ENCODE results near the gene ZNF611.
"Not testable (repeated sequence)": the region's sequence is repeated elsewhere in the genome, so short reads cannot be mapped to it uniquely, and the experiment has no call there.

The ZNF611 gene

DNA sequence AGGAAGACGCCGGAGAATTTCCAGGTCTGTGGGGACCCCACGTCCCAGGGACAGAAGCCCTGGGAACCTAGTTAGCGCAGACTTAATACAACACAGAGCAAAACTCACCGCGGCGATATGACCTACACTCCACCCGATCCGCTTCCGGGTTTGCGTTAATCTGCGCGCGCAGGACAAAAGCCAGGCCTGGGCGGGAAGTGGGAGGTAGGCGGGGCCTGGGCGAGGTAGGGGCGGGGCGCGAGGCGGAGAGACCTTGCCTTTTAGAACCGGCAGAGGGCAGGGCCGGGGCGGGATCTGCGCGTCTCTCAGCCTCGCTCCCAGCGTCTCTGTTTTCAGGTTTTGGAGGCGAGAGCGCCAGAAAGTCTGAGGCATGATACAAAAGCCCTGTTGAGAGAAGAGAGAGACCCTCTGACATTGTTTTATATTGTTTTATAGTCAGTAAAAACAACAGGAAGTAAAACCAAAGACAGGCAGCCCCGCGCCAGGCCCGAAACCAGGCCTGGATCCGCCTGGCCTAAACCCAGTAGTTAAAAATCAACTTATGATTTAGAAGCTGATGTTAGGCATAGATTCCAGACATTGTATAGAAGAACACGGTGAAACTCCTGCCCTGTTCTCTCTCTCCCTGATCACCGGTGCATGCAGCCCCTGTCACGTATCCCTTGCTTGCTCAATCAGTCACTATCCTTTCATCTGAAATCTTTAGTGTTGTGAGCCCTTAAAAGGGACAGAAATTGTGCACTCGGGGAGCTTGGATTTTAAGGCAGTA lies at the start of gene ZNF611:
ZNF611 (minus strand) TSS at position 152 of the 769 bp plus-strand sequence. CDS start 19,150 bp downstream, outside the sequence.
- DNase-seq = peak; percentile 92

DNA sequence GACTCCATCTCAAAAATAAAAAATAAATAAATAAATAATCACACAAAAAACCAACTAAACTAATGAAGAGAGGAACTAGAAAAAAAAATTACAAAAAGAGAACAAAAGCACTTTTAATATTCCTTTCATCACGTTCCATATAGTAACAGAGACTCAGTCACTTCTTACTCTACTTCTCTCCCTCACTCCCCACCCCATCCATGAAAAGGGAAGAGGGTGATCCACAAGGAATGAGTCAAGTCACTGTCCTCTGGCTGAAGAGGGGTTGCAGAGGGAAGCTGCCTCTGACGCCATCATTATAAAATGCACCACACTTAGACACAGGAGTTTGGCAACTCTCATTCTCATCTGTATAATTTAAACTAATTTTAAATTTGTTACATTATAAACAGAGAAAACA lies 48.0 kb upstream of the ZNF611 start:
- not testable (repeated sequence) for DNase-seq

DNA sequence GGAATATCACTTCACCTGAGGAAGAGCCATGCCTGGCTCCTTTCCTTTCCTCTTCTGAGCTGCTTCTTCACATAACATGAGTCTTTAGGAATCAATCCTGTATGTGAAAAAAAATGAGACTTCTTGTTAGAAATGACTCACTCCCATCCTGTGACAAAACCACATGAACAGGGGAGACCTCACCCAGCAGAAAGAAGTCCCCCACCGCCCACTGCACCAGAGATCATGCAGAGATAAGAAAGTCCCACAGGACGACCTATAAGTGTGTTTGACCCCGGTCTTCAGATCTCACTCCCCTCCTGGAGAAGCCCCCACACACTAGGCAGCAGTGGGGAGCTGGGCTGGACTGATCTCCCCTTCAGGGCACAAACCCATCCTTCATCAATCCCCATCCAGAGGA lies 44.0 kb upstream of the ZNF611 start:
- no peak for DNase-seq

DNA sequence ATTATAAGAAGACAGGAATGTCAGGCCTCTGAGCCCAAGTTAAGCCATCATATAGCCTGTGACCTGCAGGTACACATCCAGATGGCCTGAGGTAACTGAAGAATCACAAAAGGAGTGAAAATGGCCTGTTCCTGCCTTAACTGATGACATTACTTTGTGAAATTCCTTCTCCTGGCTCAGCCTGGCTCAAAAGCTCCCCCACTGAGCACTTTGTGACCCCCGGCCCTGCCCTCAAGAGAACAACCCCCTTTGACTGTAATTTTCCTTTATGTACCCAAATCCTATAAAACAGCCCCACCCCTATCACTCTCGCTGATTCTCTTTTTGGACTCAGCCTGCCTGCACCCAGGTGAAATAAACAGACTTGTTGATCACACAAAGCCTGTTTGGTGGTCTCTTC lies 21.6 kb upstream of the ZNF611 start:
- not testable (repeated sequence) for DNase-seq

DNA sequence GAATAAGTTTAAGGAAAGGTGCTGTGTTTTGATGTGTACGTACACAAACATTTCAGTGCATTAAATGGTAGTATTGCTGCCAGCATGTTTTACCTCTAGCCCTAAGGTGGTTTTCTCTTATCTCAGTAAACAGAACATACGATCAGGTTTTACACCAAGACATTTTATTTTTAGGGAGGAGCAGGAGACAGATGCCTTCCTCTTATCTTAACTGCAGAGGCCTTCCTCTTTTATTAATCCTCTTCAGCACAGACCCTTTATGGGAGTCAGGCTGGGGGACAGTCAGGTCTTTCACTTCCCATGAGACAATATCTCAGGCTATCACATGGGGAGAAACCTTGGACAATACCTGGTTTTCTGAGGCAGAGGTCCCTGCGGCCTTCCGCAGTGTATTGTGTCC lies 14.9 kb upstream of the ZNF611 start:
- DNase-seq = no peak

DNA sequence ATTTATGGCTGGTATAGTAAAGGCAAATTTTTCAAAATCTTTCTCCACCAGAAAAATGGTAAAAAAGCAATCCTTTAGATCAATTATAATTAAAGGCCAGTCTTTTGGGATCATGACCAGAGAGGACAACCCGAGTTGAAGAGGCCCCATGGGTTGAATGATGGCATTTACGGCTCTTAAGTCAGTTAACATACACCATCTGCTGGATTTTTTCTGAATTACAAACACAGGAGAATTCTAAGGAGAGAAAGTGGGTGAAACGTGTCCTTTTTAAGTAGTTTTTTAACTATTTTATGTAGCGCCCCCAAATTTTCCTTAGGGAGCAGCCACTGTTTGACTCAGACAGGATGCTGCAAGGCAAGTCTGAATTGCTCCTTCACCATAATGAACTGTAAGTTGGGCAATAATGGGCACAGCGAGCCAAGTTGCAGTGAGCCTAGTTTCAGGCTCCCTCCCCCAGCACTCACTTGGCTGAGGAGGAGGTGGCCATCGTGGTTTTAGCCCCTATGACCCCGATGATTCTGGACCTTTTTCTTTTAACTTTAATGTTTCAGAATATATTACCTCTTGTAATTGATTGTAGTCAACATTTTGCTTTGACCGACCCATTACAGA lies 13.6 kb upstream of the ZNF611 start:
- DNase-seq = no peak

DNA sequence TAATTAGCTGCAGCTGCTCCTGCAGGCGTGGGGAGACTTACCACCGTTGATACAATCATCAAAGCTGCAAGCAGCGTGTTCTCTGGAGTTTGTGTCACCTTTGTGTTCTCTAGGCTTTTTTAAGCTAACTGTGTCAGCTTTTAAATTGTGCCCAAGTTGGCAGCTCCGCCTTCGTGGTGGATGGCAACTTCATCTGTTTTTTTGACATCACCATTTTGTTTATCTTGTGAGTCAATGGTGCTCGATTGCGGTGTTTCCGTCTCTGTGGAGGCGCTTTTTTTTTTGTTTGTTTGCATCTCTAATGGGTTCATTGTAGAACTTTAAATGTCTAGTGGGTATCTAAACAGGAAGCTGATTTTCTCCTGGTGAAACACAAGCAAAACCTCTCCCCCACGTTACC lies 11.1 kb upstream of the ZNF611 start:
- not testable (repeated sequence) for DNase-seq

DNA sequence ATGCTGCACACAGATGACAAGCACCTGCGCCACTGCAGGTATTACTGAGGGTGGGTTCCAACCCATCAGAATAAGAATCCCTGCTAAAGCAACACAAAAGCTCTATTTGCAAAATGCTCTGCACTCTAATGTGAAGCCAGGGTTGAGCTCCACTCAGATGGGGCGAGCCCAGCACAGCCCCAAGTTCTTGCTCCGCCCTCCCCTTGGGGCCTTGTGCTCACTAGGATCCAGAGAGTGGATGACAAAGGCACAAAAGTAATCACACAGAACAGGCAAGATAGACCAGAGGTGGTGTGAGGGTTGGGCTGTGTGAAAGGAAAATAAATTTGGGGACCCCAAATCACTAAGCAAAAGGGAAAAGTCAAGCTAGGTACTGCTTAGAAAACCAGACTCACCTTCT lies 8.2 kb upstream of the ZNF611 start:
- no peak for DNase-seq

DNA sequence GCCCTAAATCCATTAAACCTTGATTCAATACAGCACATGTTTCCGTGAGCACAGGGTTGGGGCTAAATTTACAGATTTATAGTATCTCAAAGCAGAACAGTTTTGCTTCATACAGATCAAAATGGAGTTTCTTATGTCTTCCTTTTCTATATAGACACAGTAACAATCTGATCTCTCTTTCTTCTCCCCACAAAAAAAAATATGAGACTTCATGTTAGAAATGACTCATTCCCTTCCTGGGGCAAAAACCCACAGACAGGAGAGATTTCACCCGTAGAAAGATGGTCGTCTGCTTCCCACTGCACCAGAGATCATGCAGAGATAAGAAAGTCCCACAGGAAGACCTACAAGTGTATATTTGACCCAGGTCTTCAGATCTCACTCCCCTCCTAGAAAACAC lies 7.7 kb upstream of the ZNF611 start:
- DNase-seq = no peak

DNA sequence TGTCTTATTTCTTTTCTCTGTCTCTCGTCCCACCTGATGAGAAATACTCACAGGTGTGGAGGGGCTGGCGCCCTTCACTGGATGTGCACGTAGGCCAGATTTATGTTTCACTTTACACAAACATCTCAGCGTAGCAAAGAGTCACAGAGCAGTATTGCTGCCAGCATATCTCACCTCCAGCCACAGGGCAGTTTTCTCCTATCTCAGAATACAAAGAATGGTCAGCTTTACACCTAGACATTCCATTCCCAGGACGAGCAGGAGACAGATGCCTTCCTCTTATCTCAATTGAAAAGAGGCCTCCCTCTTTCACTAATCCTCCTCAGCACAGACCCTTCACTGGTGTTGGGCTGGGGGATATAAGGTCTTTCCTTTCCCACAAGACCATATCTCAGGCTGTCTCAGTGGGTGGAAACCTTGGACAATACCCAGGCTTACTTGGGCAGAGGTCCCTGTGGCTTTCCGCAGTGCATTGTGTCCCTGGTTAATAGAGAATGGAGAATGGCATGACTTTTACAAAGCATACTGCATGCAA lies 7.2 kb upstream of the ZNF611 start:
- no peak for DNase-seq

DNA sequence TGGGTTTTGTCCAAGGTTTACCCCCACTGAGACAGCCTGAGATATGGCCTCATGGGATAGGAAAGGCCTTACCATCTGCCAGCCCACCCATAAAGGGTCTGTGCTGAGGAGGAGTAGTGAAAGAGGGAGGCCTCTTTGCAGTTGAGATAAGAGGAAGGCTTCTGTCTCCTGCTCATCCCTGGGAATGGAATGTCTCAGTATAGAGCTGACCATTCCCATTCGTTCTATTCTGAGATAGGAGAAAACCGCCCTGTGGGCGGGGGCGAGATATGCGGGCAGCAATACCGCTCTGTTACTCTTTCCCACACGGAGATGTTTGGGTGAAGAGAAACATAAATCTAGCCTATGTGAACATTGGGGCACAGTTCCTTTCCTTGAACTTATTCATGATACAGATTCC lies 6.5 kb upstream of the ZNF611 start:
- DNase-seq = not testable (repeated sequence)

DNA sequence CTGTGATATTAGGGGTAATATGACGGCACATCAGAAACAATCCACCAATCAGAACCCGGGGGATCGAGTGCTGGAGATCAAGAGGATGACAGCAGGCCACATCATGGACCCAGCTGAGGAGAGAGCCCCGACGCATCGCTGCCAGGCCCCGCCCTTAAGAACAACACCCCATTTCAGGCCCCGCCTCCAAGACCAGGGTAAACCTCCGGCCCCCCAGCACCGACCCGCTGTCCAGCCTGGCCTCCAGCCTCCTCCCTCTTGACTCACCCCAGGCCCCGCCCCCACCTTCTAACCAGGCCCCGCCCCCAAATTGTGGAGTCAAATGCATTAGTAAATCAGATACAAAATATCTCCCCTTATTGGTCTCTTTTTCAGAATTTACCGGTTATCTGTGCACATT lies 4.7 kb upstream of the ZNF611 start:
- DNase-seq = no peak

DNA sequence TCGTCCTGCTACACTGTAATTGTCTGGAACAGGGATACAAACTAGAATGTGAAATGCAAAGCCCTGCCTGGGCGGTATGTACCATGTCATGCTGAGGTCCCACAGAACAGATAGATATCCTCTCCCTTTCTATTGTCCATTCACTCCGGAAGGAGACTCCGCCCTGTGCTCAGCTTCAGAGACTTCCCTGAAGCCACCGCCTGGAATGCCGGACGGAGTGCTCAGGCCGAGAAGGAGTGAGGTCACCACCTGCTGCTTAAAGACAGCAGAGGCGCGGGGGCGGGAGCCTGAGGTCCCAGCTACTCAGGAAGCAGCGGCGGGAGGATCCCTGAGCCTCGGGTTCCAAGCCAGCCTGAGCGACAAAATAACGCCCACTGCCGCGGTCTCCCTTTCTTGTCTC lies 890 bp upstream of the ZNF611 start:
- DNase-seq = no peak

DNA sequence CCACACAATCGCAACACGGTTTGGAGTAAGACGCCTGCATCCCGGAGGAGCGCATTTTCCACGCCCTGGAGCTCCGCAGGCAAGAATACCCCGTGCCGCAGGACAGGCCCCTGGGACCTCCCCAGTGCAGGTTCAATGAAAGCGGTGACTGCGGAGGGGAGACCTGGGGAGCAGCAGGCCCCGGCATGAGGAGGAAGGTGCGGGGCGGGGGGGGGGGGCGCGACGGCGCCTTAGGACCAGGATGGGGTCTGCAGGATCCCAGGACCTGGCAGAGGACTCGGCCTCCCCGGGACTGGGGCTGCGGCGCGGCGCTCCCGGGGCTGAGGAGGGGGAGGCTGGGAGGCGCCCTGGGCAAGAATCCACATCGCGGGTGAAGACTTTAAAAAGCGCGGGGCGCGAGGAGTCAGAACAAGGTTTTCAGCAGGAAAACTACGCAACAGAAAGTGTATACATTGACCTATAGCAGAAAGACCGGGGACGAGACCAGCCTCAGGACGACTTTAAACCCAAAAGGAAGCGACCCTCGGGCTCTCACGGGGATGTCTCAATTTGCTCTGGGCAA lies 432 bp downstream of the ZNF611 start:
- DNase-seq = no peak

DNA sequence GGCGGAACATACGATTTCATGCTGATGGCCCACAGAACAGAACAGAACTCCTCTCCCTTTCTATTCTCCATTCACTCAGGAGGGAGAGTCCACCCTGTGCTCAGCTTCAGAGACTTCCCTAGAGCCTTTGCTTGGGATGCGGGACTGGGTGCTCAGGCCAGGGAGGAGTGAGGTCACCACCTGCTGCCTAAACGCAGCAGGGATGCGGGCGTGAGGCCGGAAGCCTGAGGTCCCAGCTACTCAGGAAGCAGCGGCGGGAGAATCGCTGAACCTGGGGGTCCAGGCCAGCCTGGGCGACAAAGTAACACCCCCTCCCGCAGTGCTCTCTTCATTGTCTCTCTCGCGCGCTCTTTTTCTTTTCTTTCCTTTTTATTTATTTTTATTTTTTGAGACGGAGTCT lies 8.8 kb downstream of the ZNF611 start:
- not testable (repeated sequence) for DNase-seq

DNA sequence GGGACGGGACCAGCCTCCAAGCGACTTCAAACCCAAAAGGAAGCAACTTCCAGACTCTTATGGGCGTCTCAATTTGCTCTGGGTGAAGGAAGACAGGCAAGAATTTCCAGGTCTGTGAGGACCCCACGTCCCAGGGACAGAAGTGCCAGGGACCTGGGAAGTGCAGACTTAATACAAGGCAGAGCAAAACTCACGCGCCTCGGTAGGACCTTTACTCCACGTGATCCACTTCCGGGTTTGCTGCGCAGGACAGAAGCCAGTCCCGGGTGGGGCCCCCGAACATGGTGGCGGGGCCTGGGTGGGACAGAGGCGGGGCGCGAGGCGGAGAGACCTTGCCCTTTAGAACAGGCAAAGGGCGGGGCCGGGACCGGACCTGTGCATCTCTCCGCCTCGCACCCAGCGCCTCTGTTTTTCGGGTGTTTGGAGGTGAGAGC lies 9.3 kb downstream of the ZNF611 start:
- DNase-seq = no peak

DNA sequence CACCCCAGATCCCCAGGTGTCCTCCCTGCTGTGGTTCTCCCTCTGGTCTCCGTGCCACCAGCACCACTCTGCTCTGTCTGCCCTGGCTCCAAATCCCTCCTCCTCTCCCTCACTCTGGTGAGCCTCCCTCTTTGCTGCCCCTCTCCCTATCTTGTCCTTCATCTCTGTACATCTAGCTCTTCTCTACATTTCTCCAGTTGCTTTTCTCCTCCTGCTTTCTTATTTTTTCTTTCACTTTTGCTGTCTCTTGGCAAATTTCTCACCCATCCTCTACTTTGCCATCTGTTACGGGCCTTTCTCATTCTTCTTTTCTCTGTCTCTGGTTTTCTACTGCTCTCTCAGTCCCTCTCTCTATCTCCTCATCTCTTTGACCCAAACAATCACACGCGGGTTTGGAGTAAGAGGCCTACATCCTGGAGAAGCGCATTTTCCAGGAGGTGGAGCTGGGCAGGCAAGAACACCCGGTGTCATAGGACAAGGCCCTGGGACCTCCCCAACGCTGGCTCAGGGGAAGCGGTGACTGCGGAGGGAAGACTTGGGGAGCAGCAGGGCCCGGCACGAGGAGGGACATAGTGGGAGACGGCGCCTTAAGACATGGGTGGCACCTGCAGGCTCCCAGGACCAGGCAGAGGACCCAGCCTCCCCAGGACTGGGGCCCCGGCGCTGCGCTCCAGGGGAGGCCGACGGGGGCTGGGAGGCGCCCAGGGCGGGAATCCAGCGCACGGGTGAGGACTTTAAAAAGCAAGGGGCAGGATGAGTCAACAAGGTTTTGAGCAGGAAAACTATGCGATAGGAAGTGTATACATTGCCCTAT lies 9.9 kb downstream of the ZNF611 start:
- DNase-seq = no peak

DNA sequence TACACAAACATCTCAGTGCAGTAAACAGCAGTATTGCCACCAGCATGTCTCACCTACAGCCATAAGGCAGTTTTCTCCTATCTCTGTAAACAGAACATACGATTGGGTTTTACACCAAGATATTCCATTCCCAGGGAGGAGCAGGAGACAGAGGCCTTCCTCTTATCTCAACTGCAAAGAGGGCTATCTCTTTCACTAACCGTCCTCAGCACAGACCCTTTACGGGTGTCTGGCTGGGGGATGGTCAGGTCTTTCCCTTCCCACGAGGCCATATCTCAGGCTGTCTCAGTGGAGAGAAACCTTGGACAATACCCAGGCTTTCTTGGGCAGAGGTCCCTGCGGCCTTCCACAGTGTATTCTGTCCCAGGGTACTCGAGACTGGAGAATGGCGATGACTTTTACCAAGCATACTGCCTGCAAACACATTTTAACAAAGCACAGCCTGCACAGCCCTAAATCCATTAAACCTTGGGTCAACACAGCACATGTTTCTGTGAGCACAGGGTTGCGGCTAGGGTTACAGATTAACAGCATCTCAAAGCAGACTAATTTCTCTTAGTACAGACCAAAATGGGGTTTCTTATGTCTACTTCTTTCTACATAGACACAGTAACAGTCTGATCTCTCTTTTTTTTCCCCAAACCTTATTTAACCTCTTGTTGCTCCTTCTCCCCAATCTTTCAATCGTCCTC lies 10.8 kb downstream of the ZNF611 start:
- DNase-seq = not testable (repeated sequence)

DNA sequence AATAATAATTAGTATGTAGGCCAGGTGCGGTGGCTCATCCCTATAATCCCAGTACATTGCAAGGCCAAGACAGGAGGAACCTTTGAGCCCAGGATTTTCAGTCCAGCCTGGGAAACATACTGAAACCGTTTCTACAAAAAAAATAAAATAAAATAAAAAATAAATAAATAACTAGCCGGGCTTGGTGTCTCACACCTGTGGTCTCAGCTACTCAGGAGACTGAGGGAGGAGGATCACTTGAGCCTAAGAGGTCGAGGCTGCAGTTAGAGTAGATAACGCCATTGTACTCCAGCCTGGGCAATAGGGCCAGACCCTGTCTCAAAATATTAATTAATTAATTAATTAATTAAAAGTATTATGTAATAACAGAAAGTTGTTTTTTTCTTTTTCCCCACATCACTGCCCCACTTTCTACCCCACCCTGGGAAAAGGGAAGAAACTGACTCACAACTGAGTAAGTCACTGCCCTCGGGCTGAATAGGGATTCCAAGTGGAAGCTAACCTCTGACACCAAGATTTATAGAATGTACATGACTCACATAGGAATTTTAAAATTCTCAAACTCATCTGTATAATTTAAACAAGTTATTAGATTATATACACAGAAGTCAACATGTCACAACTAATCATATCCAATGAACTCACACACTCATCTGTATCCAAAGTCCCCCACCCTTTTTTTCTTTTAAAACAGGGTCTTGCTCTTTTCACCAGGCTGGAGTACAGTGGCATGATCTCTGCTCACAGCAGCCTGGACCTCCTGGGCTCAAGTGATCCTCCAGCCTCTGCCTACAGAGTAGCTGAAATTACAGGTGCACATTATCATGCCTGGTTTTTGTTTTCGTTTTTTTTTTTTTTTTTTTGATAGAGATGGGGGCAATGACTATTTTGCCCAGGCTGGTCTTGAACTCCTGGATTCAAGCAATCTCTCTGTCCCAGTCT lies 12.5 kb downstream of the ZNF611 start:
- DNase-seq = no peak

DNA sequence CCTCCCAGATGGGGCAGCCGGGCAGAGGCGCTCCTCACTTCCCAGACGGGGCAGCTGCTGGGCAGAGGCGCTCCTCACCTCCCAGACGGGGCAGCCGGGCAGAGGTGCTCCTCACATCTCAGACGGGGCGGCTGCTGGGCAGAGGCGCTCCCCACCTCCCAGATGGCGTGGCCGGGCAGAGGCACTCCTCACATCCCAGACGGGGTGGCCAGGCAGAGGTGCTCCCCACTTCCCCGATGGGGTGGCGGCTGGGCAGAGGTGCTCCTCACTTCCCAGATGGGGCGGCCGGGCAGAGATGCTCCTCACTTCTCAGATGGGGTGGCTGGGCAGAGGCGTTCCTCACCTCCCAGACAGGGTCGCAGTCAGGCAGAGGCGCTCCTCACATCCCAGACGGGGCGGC lies 14.3 kb downstream of the ZNF611 start:
- not testable (repeated sequence) for DNase-seq

DNA sequence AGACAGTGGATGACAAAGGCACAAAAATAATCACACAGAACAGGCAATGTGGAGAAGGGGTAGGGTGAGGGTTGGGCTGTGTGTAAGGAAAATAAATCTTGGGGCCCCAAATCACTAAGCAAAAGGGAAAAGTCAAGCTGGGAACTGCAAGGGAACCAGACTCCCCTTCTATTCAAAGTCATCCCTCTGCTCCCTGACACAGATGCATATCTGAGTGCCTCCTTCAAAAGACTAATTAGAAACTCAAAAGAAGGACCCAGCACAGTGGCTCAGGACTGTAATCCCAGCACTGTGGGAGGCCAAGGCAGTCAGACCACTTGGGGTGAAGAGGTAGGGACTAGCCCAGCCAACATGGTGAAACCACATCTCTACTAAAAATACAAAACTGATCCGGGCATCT lies 18.3 kb downstream of the ZNF611 start:
- DNase-seq = no peak

Measured in DMS79 (cell line).